Suppressor macrophage treated with lipopolysaccharide for 4 hours (primary cell): ENCODE results near the gene TGFBI.

Source experiments
- DNase-seq: peaks from one replicate; pipeline ENCODE4 v3.0.0-alpha.2; 2020

TGFBI gene

DNA sequence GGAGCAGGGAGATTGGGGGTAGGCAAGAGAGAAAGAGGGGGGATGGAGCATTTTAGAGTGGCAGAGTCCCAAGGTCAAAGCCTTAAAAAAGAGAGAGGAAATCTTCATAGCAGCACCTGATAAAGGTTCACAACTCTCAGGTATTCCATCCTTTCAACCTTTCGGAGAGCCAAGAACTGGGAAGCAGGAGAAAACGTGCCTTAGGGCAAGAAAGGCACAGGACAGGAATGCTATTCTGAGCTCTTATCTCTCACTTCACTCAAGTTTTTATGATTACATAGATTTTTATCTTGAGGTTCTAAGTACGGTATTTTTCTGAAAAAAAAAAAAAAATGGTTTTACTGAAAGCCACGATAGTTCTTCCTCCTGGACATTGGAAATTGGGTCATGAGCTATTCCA is 69.4 kb downstream of the TGFBI start:
- DNase-seq, result no peak

DNA sequence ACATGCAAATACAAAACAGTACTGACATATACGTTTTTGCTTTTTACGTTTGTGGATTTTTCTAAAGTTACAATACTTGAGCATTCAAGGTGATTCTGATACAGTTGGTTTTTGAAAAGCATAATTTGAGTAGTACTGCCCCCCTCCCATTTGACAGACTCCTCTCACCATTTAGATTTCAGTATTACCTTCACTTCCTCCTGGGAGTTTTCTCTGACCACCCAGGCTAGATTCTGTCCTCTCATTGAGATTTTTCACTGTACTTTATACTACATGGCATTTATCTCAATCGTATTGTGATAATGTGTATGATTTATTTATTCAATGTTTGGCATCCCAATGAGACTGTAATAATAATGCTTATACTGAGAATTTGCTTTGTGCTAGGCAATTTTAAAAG is 71.1 kb downstream of the TGFBI start:
- no peak for DNase-seq

DNA sequence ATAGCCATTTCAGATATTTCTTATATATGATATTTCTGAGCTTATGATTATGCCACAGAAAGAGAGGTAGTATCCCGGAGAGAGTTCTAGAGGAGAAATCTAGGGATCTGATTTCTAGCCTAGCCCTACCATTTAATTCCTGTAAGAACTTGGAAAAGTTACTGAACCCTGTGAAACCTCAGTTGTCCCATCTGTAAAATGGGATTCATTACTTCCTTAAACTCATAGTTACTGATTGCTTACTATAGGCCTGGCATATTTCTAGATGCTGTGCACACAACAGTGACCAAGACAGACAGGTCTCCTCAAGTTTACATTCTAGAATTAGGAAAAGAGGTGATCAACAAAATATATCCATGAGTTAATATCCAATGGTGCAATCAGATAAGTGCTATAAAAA is 73.1 kb downstream of the TGFBI start:
- DNase-seq, result no peak

DNA sequence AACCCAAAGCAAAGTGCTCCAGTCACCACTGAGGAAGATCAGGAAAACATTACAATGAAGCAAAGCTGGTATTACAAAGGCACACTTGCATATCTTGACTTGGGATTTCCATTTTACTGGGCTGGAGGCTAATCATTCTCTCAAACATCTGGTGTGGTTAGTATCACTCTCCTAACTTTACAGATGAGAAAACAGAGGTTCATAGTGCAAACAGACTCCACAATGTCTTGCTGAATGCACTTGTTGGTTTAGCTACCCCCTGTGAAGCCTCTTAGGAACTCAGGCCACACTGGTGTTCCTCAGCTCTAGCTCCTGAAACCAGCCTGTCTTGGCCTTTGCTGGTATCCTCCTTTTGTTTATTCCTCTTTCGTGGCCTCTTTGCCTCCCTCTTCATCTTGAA is 74.3 kb downstream of the TGFBI start:
- no peak for DNase-seq

DNA sequence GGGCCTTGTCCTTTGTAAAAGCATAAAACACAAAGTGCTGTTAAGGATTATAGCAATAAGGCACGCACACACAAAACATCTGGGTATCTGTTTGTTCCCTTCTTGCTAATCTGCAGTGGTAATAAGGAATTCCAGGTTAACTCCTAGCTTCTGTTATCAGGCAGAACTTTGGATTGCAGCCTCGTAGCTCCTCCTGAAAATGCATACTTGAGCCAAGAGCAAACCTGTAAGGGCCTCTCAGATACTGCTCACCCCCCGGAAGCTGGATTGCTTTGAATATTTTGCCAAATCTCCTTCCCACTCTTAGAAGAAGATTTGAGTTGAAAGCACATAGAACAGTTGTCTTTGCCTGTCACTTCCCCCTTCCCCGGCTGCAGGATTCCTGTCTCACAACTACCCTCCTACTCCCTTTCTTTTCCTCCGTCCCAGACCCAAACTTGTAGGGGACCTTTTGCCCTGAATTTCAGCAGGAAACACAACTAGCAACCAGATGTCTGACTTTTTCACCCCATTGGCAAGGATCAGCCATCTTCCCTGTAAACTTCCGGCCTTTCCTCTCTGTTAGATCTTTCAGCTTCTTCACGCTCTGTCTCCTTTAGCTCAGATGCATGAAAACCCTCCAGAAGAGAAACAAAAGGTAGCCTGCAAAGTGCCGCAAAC is 75.6 kb downstream of the TGFBI start:
- no peak for DNase-seq

DNA sequence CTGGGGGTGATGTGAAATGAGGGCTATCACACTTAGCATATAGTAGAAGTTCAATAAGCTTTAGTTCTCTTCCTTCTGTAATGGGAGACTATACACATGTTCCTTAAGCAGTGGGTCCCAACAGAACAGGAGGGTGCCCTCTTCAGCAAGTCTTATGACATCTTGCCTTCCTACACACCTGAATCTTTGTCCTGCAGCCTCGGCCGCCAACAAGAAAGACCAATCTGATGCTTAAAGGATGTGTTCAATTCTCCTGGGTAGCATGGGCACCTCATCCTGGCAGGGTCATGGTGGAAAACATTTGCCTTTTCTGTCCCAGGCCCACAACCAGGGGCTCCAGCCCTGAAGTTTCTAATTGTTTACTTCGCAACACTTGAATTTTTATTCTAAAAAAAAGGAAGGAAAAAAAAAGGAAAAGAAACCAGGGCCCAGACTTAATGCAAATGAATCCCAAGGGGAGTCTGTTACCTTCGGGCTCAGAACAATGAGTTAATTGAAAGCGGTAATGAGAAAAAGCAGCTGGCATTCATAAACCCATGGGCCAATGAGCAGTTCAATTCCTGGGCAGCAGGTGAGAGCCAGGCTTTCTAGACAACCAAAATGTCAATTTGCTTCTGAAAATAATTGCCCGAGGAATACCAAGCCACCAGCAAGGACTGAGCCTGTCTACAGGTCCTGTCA is 77.7 kb downstream of the TGFBI start:
- no peak for DNase-seq

DNA sequence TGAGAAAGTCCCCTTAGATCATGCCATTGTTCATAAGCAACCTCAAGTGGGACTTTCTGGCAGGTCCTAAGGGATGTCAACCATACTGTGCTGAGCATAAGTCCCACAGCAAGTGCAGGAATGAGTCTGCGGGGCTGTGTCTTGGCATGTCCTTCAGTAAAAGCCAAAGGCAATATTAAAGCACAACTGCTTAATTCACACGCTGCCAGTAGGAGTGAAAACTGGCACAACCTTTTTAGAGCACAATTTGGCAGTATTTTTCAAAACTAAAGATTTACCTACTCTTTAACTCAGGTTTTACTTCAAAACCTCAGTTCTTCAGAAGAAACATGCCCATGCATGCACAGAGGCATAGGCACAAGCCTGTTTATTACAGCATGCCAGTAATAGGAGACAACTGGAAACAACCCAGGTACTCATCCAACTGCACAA is 79.4 kb downstream of the TGFBI start:
- DNase-seq, result no peak

DNA sequence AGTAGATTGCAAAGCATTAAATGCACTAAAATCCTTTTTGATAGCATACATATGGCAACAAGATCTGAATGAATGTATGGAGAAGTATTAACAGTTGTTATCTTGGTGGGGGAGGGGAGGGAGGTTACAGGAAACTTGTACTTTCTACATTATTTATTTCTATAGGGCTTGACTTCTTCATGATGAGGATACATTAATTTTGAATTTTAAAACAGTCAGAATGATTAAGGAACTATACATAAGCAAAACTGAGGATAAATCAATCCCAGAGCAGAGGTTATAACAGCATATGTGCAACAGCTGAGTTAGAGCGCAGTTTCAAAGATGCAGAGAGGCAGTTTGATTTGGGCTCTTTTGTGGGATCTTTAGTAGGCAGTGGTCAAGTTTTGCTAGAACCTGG is 80.0 kb downstream of the TGFBI start:
- no peak for DNase-seq

DNA sequence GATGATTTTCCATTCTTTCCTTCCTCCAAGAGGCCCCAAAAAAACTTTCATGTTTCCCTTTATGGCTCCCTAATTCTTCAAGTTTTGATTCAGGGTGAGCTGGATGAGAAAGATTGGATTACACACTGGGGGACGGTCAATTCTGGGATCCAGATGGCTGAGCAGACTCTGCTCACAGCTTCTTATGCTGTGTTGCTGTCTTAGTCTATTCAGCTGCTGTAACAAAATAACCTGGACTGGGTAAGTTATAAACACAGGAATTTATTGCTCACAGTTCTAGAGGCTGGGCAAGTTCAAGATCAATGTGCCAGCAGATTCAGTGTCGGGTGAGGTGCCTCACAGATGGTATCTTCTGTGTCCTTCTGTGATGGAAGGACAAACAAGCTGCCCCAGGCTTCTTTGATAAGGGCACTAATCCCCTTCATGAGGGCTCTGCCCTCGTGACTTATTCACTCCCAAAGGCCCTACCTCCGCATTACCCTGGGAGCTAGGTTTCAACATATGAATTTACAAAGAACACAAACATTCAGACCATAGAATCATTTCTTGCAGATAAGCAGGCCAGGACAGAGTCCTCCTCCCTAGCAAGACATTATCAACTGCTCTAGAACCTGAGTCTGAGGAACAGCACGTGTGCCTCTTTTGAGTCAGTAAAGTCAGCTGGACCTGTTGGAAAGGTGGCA is 80.8 kb downstream of the TGFBI start:
- no peak for DNase-seq
